ENCODE measurements around the gene SWAP70.

The SWAP70 gene

GRCh38 chr11:9755561-9756185, 91.8 kb downstream of the SWAP70 start:
- no peak for DNase-seq

- DNase-seq, result no peak
These were observed 92.6 kb downstream of the SWAP70 start for GRCh38 chr11:9756461-9756860.

- DNase-seq, result no peak
These were observed 93.0 kb downstream of the SWAP70 start for GRCh38 chr11:9756878-9757277.

GRCh38 chr11:9757809-9758636, 94.1 kb downstream of the SWAP70 start:
- no peak for DNase-seq

- DNase-seq, result no peak
These were observed 95.0 kb downstream of the SWAP70 start for GRCh38 chr11:9758637-9759518.

GRCh38 chr11:9759519-9760192, 95.8 kb downstream of the SWAP70 start:
- DNase-seq, result no peak

- DNase-seq, result no peak
These were observed 96.3 kb downstream of the SWAP70 start for GRCh38 chr11:9760193-9760575.

GRCh38 chr11:9761441-9761945, 97.6 kb downstream of the SWAP70 start:
- no peak for DNase-seq

- DNase-seq, result no peak
These were observed 98.7 kb downstream of the SWAP70 start for GRCh38 chr11:9762531-9762930.

GRCh38 chr11:9763301-9763700, 99.4 kb downstream of the SWAP70 start:
- no peak for DNase-seq

GRCh38 chr11:9765320-9766101, 101.6 kb downstream of the SWAP70 start:
- no peak for DNase-seq

GRCh38 chr11:9769621-9770020, 105.7 kb downstream of the SWAP70 start:
- no peak for DNase-seq

- DNase-seq, result no peak
These were observed 107.2 kb downstream of the SWAP70 start for GRCh38 chr11:9771071-9771511.

- no peak for DNase-seq
These were observed 108.3 kb downstream of the SWAP70 start for GRCh38 chr11:9772218-9772617.

GRCh38 chr11:9773524-9773923, 109.6 kb downstream of the SWAP70 start:
- no peak for DNase-seq

GRCh38 chr11:9774109-9774508, 110.2 kb downstream of the SWAP70 start:
- no peak for DNase-seq

GRCh38 chr11:9774591-9775397, 110.9 kb downstream of the SWAP70 start:
- DNase-seq, result no peak

GRCh38 chr11:9775398-9775779, 111.5 kb downstream of the SWAP70 start:
- no peak for DNase-seq

- DNase-seq, result no peak
These were observed 112.3 kb downstream of the SWAP70 start for GRCh38 chr11:9776203-9776602.

- no peak for DNase-seq
These were observed 113.2 kb downstream of the SWAP70 start for GRCh38 chr11:9777066-9777465.

GRCh38 chr11:9777525-9777924, 113.6 kb downstream of the SWAP70 start:
- DNase-seq, result no peak
